HG03108 (cell line): ENCODE data around the gene SLC12A4.
"Not testable (repeated sequence)": the region's sequence is repeated elsewhere in the genome, so short reads cannot be mapped to it uniquely, and the experiment has no call there.

Source experiments
- ATAC-seq: cut with Tn5 transposase; IDR thresholded peaks from one replicate; pipeline ENCODE4 v1.9.1; 2021; ENCODE audit warnings: moderate library complexity; ENCODE audit not compliant: unreplicated experiment

SLC12A4 gene

GRCh38 chr16:67988675-67989074 is 20.2 kb upstream of the SLC12A4 start:
- no peak for ATAC-seq

- no peak for ATAC-seq
Observed at GRCh38 chr16:67987460-67988160, 19.2 kb upstream of the SLC12A4 start.

- ATAC-seq, result no peak
Observed at GRCh38 chr16:67986949-67987348, 18.5 kb upstream of the SLC12A4 start.

GRCh38 chr16:67982011-67982696 is 13.7 kb upstream of the SLC12A4 start:
- ATAC-seq, result no peak

- ATAC-seq, result no peak
Observed at GRCh38 chr16:67979955-67980678, 11.7 kb upstream of the SLC12A4 start, which contains the start of gene DPEP3. TSS of gene DPEP3 (minus strand) at chr16:67980499. CDS start at chr16:67980380, 119 bp downstream.

GRCh38 chr16:67977469-67978227 is 9.2 kb upstream of the SLC12A4 start:
- no peak for ATAC-seq

GRCh38 chr16:67977005-67977404 is 8.6 kb upstream of the SLC12A4 start:
- no peak for ATAC-seq

- ATAC-seq, result no peak
Observed at GRCh38 chr16:67976205-67976604, 7.8 kb upstream of the SLC12A4 start.

GRCh38 chr16:67975321-67976105 is 7.1 kb upstream of the SLC12A4 start:
- no peak for ATAC-seq

- ATAC-seq, result not testable (repeated sequence)
Observed at GRCh38 chr16:67972285-67972684, 3.8 kb upstream of the SLC12A4 start.

GRCh38 chr16:67971111-67971510 is 2.7 kb upstream of the SLC12A4 start:
- ATAC-seq, result no peak

GRCh38 chr16:67969254-67970039 is 1.0 kb upstream of the SLC12A4 start:
- no peak for ATAC-seq

GRCh38 chr16:67967958-67968399 is 458 bp downstream of the SLC12A4 start:
- ATAC-seq, result peak; percentile 18

GRCh38 chr16:67967183-67967957 is 1.1 kb downstream of the SLC12A4 start:
- ATAC-seq, result no peak

- no peak for ATAC-seq
Observed at GRCh38 chr16:67966549-67967182, 1.8 kb downstream of the SLC12A4 start.

- ATAC-seq, result no peak
Observed at GRCh38 chr16:67965668-67966548, 2.5 kb downstream of the SLC12A4 start.

GRCh38 chr16:67964477-67965131 is 3.8 kb downstream of the SLC12A4 start:
- ATAC-seq, result no peak
